Esophagus squamous epithelium (tissue), 4 donors: ENCODE measurements around the gene AIFM3.

Source experiments
- POLR2A ChIP-seq, 4 donors: fragments of 450-650 bp; IDR thresholded peaks; one replicate each; pipeline ENCODE4 v1.6.1; 2017; ENCODE audit warnings: antibody characterized with exemption in 4 of 4, mild to moderate bottlenecking in 4 of 4, moderate library complexity in 3 of 4
- TF ChIP-seq, protein P1 (sequence below), 6 experiments: fragments of 450-650 bp in 4 of 6; fragments of 200-600 bp in 2 of 6; sonication (generic) in 2 of 6; IDR thresholded peaks; one replicate each; pipeline ENCODE4 v1.5.1; 2016 to 2019; ENCODE audit warnings: antibody characterized with exemption in 6 of 6, mild to moderate bottlenecking in 4 of 6, moderate library complexity in 4 of 6

DNA sequence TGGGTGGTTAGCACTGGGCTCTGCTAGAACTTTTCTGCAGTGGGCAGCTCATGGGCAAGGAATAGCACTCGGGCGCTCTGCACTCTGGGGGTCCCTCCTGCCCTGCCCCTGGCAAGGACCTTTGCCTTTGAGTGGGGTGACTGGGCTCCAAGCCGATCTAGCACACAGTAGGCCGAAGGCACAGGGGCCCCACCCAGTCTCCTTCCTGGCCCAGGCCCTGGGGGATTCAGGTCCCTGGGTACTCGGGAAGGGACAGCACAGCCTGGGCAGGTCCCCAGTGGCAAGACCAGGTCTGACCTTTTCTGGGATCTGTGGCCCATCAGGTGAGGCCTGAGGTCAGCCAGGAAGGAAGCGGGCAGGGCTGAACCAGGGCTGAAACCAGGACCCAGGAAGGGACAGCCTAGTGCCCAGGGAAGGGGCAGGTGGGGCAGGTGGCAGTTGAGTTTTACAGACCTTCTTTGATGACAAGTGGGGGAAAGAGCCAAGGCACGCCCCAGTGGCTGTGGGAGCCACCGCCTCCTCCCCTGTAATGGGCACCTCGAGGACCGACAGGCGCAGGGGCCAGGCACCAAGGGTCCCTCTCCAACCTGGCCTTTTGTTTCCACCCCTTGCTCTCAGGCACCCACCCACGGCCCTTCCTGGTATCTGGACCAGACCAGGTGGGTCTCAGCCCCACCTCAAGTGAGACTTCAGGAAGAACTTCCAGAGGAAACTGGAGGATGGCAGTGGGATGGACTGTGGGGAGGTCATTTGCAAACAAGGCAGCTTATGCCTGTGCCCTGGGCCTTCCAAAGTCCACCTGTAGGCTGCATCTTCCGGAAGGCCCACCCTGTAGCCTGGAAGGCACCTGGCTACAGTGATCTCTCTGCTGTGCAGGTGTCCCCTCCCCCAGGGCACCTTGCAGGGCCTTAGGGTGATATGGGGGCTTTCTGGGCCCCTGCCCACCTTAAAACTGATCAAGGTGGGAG is 883 bp upstream of the AIFM3 start:
- TF ChIP-seq POLR2A (IDR thresholded peaks at IDR 0.05), result no peak
- TF ChIP-seq, protein P1, sequence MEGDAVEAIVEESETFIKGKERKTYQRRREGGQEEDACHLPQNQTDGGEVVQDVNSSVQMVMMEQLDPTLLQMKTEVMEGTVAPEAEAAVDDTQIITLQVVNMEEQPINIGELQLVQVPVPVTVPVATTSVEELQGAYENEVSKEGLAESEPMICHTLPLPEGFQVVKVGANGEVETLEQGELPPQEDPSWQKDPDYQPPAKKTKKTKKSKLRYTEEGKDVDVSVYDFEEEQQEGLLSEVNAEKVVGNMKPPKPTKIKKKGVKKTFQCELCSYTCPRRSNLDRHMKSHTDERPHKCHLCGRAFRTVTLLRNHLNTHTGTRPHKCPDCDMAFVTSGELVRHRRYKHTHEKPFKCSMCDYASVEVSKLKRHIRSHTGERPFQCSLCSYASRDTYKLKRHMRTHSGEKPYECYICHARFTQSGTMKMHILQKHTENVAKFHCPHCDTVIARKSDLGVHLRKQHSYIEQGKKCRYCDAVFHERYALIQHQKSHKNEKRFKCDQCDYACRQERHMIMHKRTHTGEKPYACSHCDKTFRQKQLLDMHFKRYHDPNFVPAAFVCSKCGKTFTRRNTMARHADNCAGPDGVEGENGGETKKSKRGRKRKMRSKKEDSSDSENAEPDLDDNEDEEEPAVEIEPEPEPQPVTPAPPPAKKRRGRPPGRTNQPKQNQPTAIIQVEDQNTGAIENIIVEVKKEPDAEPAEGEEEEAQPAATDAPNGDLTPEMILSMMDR (IDR thresholded peaks at IDR 0.05), result no peak
